OCI-M2 (cell line): ENCODE measurements around the gene PRH2.

ENCODE experiments used
- DNase-seq: peaks from one replicate; lab custom pipeline; 2025; ENCODE audit not compliant: unreplicated experiment; lab: John Stamatoyannopoulos, UW

Gene PRH2

DNA sequence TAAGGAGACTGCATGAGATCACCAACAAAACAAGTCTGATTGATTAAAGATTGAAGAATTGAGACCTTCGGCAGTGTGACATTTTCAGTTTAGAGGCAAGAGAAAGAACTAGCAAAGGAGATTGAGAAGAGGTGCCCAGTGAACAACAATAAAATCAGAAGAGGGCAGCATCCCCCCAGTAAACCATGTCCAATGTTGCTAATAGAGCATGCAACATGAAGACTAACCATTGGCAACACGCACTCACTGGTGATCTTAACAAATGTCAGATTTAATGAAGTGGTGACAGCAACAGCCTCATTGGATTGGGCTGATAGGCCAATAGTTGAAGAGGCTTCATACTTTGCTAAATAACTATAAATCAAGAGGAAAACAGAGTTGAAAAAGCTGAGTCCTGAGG, 30.8 kb downstream of the PRH2 start:
- no peak for DNase-seq

DNA sequence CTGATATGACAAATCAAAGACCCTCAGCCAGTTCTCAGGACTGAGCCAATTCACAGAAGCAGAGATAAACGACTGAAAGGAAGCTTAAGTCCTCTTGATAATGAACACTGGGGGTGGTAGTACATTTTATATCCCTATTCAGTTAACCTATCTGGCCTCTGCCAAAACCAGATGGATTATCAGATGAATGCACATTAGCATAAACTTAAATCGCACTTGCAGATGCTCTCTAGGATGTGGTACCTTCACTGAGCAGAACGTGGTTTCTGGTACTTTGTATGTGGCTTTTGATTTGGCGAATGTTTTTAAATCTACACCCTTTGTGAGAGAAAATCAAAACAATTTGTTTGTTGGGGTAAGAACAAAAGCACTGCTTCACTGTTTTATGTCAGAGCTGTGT, 31.2 kb downstream of the PRH2 start:
- DNase-seq: no peak

DNA sequence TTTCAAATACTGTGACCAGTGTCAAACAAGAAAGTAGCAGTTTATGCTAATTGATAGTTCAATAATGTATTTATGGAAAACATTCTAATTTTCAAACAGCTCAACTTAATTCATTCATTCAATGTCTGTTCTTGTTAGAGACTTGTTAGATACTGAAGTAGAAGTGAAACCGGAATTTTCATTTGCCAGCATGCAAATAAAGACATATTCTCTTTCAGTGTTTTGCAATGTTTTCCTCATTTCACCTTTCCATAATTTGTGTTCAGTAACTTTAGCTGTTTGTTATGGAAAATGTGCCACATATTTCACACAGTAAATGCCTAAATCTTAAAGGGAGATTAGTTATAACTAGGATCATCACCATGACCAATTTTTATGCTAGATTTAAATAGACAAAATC, 36.4 kb downstream of the PRH2 start:
- DNase-seq: no peak

DNA sequence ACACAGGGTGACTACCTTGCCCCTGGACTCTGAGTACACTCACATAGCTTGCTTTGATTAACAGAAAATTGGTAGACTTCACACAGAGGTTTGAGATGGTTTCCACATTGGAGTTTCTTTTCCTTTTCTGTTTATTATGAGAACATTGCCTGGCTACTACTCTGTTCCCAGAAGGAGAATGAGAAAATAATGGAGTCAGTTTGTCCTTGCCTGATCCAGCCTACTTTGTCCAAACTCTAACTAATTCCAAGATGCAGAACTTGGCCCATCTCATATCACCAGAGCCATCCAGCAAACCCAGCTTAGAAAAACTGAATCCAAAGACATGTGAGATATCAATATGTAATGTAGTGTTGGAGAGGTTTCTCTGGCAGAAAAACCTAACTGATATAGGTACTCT, 37.3 kb downstream of the PRH2 start:
- no peak for DNase-seq

DNA sequence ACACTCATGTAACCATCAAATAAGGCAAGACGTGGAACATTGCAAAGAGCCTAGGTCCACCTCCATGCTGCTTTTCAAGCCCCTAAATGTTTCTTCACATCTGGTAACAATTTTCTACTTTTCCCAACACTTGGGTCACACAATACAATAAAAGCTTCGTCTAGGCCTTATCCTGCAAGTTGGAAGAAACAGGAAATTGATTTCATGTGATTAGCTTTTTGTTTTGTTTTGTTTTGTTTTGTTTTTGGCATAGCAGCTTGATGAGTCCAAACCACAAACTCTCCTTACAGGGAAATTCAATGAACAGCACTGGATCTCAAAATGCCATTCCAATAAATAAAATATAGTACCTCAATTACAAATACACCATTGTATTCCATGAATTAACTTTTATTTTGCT, 38.4 kb downstream of the PRH2 start:
- no peak for DNase-seq

DNA sequence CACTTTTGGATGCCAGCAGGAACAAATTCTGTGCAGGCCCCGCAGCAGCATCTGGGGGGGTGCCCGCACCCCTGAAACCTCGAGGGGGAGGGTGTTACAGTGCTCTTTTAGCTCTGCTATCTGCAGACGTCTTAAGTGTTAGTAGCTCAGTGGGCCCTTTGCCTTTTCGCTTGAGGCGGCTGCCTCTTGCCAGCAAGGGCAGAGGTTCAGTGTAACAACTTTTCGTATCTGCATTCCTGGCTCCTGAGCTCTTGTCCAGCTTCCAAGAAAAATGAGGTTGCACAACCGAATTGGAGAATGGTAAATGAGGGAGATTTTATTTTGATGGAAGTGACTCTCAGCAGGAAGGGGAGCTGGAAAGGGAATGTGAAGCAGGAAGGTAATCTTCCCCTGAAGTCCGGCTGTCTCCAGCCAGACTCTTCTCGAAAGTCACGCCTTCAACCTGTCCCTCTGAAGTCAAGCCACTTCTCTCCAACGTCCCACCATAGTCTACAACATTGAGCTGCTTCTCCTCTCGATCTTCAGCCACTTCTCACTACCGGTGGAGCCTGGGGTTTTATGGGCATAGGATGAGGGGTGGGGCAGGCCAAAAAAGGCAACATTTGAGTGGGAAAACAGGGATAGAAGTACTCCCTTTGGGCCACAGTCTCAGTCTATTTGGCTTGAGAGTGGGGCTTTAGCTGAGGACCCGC, 39.9 kb downstream of the PRH2 start:
- no peak for DNase-seq

DNA sequence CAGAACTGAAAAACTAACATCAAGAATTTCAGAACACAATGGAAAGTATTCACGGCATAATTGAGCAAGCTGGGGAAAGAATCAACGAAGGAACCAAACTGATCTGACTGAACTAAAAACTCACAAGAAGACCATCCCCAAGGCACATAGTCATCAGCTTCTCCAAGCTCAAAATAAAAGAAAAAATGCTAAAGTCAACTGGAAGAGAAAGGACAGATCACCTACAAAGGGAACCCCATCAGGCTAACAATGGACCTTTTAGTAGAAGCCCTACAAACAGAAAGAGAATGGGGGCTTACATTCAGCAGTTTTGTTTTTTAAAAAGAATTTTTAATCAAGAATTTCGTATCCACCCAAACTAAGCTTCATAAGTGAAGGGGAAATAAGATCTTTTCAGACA, 45.9 kb downstream of the PRH2 start:
- no peak for DNase-seq

DNA sequence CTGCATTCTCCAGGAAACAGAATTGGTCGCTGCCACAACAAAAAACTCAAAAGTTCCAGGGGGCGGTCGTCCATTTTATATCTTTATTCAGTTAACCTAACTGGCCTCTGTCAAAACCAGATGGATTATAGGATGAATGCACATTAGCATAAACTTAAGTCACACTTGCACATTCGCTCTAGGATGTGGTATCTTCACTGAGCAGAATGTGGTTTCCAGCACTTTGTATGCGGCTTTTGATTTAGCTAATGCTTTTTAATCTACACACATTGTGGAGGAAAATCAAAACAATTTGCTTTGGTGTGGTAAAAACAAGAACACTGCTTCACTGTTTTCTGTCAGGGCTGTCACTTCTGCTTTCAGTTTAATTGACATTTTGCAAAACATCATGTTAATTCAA, 53.2 kb downstream of the PRH2 start:
- DNase-seq: no peak
